WERI-Rb-1 (cell line): Measurements from ENCODE around the gene SAMD4B.

Experiments used
- DNase-seq: peaks from one replicate; pipeline ENCODE4 v3.0.0-alpha.2; 2020
- H3K27ac ChIP-seq: fragments of 250-450 bp; sonication (Bioruptor Pico); 2 replicates; pipeline ENCODE4 v1.5.1; 2020; ENCODE audit warnings: mild to moderate bottlenecking, moderate library complexity
- H3K27me3 ChIP-seq: fragments of 250-450 bp; sonication (Bioruptor Pico); 2 replicates; pipeline ENCODE4 v1.5.1; 2021; ENCODE audit warnings: mild to moderate bottlenecking, low read depth, moderate library complexity; ENCODE audit not compliant: insufficient read depth, severe bottlenecking
- H3K36me3 ChIP-seq: fragments of 250-450 bp; sonication (Bioruptor Pico); 2 replicates; pipeline ENCODE4 v1.5.1; 2020; ENCODE audit warnings: mild to moderate bottlenecking, moderate library complexity
- H3K4me3 ChIP-seq: 2 replicates; pipeline ENCODE4 v1.5.1; 2011; ENCODE audit warnings: low read depth, mild to moderate bottlenecking, control low read depth, low read length
- H3K9me3 ChIP-seq: fragments of 250-450 bp; sonication (Bioruptor Pico); 2 replicates; pipeline ENCODE4 v1.5.1; 2021; ENCODE audit warnings: mild to moderate bottlenecking, moderate library complexity; ENCODE audit not compliant: severe bottlenecking
- TF ChIP-seq, protein P1 (sequence below): IDR thresholded peaks from 2 replicates; pipeline ENCODE4 v1.5.1; 2011; ENCODE audit warnings: low read depth, mild to moderate bottlenecking, control low read depth, inconsistent platforms, low read length

SAMD4B gene

DNA sequence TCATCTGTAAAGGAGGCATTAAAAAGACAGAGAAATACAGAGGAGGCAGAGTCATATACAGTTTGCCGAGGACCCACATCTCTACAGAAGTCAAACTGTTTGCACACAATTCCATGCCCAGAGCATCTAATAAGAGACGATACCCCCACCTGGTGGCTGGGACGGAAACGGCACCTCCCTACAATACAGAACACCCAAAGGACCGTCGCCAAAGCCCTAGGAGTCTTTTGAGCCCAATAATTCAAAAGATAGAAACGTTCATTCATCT is 69.5 kb downstream of the SAMD4B start:
- Histone ChIP-seq H3K36me3 (peaks cover 16% of the 10 kb centered on the region), H3K4me3 (peak overlapping the region; percentile 70), H3K9me3 (no peaks in the 10 kb centered on the region), H3K27me3 (no peaks in the 10 kb centered on the region), H3K27ac (peak overlapping the region; percentile 56)
- DNase-seq: peak; percentile 90
- TF ChIP-seq, protein P1, sequence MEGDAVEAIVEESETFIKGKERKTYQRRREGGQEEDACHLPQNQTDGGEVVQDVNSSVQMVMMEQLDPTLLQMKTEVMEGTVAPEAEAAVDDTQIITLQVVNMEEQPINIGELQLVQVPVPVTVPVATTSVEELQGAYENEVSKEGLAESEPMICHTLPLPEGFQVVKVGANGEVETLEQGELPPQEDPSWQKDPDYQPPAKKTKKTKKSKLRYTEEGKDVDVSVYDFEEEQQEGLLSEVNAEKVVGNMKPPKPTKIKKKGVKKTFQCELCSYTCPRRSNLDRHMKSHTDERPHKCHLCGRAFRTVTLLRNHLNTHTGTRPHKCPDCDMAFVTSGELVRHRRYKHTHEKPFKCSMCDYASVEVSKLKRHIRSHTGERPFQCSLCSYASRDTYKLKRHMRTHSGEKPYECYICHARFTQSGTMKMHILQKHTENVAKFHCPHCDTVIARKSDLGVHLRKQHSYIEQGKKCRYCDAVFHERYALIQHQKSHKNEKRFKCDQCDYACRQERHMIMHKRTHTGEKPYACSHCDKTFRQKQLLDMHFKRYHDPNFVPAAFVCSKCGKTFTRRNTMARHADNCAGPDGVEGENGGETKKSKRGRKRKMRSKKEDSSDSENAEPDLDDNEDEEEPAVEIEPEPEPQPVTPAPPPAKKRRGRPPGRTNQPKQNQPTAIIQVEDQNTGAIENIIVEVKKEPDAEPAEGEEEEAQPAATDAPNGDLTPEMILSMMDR: peak; percentile 69

DNA sequence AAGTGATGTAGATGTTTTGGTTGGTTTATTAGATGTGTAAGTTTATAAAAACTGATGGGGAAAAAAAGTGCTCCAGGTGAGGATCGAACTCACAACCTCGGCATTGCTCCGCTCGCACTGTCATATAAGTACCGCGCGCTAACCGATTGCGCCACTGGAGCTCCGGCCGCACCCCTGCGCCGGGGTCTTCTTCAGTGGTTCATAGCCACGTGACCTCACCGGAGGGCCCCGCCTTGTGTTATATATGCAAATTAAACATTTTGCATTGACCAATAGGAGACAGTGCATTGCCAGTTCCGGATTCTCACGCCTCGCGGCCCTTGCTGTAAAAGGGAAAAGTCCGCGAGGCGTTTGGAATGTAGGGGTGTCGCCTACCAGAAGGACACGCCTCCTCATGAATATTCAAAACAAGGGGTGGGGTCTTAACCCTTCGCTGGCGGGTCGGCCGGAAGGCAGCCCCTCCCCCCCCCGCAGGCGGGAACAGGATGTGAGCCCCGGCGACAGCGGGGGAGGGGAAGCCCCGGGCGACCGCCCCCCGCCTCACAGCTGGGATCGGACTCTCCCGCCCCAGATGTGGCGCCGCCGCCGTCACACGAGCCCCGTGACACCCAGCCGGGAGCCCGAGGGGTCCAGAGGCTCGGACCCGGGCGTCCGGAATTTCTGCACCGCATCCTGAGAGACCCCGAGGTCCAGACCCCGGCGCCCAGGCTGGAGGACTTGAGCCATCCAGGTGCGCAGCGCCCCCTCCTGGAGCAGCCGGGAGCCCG is 70.1 kb downstream of the SAMD4B start, which contains the start of gene PLEKHG2:
Gene PLEKHG2 (plus strand): TSS at position 570 of the 767 bp plus-strand sequence. CDS start 1,418 bp downstream, outside the sequence.
- H3K9me3 ChIP-seq: no peaks in the 10 kb centered on the region
- peak within 1 kb of the TSS; percentile 70 for H3K4me3 ChIP-seq
- TF ChIP-seq, protein P1: peak; percentile 76
- peak within 1 kb of the TSS; percentile 91 for H3K27ac ChIP-seq
- peaks cover 19% of the 10 kb centered on the region for H3K36me3 ChIP-seq
- peak; percentile 98 for DNase-seq
- no peaks in the 10 kb centered on the region for H3K27me3 ChIP-seq

DNA sequence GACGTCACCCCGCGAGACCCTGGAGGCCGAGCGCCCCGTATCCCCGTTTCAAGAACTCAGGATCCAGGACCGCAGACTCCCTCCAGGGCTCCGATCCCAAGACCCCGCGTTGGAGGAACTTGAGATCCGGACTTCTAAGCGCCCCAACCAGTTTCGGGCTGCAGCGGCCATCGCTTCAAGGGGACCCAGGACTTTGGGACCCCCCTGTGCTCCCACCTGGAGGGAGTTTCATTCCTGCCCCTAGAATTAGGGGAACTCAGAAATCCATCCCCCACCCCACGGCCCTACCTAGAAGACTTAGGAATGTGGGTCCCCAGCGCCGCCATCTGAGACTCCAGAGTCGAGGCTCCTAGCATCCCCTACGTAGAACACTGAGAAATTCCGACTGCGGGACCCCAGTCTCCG is 70.6 kb downstream of the SAMD4B start:
- TF ChIP-seq, protein P1: no peak
- Histone ChIP-seq H3K27me3 (no peaks in the 10 kb centered on the region), H3K27ac (peak overlapping the region; percentile 91), H3K36me3 (peaks cover 23% of the 10 kb centered on the region), H3K4me3 (peak overlapping the region; percentile 70), H3K9me3 (no peaks in the 10 kb centered on the region)
- DNase-seq: no peak

DNA sequence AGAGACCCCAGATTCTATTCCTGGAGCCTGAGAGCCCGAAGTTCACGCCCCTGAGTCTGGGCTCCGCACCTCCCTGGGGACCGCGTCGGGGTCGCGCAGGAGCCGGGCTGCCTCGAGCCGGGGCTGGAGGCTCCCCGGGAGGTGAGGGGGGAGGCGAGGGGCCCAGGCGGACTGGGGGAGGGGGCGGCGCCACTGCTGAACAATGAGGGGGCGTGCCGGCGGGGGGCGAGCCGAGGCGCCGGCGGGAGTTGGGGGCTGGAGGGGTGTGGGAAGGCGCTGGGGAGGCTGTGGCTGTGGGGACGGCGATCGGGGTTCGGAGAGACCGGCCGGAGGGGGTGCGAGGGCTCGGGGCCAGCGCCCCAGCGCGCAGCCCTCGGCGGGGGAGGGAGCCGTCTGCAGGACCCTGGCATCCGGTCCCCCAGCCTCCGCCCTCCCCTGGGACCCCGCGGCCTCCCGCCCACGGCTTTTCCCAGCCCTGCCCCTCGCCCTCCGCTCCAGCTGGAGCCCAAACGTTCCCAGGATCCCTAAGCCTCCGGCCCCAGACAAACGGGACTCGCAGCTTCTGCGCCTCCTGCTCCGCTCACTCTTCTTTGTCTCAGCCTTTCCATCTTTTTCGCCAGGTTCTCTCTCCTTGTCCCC is 71.2 kb downstream of the SAMD4B start:
- Histone ChIP-seq H3K9me3 (no peaks in the 10 kb centered on the region), H3K36me3 (peaks cover 29% of the 10 kb centered on the region), H3K4me3 (peak overlapping the region; percentile 70), H3K27ac (peak overlapping the region; percentile 91), H3K27me3 (no peaks in the 10 kb centered on the region)
- DNase-seq: peak; percentile 80
- TF ChIP-seq, protein P1: no peak

DNA sequence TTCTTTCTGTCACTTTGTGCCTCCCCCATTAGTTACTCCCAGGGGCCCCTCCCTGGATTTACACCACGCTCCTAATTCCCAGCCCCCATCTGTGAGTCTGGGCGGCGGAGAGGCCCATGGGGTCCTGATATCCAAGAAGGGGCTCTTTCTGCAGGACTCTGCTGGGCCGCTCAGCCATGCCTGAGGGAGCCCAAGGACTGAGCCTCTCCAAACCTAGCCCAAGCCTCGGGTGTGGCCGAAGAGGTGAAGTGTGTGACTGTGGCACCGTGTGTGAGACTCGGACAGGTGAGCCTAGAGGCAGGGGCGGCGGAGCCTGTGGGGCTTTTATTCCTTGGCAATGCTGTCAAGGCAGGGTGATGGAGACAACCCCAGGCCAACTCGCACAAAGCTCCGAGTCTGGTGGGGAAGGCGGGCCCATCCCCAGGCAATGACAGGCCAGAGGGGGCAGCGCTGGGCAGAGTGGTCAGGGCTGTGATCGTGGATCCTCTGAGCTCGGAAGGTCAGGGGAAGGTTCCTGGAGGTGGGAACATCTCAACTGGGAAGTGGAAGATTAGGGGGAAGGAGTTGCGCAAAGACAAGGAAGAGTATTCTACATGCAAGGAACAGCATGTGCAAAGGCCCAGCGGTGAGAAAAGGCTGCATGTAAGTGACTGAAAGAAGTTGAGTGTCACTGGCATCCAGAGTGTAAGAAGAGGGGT is 71.8 kb downstream of the SAMD4B start:
- Histone ChIP-seq H3K27ac (peak overlapping the region; percentile 91), H3K4me3 (peak overlapping the region; percentile 70), H3K27me3 (no peaks in the 10 kb centered on the region), H3K36me3 (peaks cover 35% of the 10 kb centered on the region), H3K9me3 (no peaks in the 10 kb centered on the region)
- peak; percentile 69 for DNase-seq
- TF ChIP-seq, protein P1: peak; percentile 51
